ENCODE measurements around the gene SLC11A1.

The SLC11A1 gene, protein sequence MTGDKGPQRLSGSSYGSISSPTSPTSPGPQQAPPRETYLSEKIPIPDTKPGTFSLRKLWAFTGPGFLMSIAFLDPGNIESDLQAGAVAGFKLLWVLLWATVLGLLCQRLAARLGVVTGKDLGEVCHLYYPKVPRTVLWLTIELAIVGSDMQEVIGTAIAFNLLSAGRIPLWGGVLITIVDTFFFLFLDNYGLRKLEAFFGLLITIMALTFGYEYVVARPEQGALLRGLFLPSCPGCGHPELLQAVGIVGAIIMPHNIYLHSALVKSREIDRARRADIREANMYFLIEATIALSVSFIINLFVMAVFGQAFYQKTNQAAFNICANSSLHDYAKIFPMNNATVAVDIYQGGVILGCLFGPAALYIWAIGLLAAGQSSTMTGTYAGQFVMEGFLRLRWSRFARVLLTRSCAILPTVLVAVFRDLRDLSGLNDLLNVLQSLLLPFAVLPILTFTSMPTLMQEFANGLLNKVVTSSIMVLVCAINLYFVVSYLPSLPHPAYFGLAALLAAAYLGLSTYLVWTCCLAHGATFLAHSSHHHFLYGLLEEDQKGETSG

DNA sequence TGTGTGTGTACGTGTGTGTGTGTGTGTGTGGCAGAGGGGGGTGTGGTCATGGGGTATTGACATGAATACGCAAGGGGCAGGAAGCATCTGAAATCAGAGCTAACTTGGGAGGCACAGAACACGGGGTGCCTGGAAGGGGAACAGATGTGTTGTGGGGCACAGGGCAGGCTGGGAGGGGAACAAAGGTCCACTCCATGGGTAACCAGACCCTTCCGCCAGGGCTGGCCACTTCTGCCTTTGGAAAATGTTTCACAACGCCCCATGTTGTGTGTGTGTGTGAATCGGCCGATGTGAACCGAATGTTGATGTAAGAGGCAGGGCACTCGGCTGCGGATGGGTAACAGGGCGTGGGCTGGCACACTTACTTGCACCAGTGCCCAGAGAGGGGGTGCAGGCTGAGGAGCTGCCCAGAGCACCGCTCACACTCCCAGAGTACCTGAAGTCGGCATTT lies at the start of gene SLC11A1:
Gene SLC11A1 (plus strand): TSS at position 358 of the 451 bp plus-strand sequence. CDS start 96 bp downstream, outside the sequence.
- FAIRE-seq: no peak

DNA sequence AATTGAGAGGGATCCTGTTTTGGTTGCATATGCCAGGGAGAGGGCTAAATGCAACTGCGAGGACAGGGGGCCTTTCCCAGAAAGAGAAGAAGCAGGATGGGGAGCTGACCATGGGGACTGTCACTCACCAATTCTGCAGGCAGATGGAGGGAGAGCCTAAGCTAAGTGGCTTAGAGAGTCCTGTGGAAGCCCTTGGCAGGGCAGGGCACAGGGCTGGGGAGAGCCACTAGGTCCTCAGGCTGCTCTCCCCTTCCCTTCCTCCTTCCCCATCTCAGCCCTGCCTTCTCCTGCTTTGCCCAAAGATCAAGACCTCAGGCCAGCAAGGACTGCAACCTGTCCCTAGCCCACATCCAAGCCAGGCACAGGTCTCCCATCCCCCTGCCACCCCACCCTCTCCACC lies 49.8 kb upstream of the SLC11A1 start:
- no peak for FAIRE-seq

DNA sequence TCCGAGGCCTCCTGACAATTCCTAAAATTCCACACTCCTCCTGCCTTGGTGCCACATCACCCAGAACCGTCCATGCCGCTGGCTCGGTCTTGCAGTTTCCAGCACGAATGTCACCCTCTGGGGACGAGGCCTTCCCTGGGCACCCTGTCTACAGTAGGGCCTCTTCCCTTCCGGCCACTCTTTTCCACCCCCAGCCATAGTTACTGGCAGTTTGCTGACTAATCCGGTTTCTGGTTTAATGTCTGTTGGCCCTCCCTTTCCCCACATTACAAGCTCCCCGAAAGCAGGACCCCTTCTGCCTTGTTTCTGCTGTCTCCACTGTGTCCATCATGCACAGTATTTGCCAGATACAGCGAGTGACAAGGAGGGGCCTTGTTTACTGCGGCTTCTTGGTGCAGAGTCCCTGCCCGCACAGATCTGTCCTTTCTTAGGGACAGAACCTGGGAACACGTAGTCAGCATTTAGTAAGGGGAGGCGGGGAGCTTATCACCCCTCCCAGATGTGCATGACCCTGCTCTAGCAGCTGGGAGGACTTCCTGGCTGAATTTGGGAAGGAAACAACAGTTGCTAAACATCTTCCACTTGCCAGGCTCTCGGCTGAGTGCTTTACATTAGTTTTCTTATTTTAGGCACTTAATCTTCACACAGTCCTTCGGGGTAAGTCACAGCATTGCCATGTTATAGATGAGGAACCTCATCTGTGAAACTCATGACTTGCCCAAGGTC lies 49.0 kb upstream of the SLC11A1 start:
- no peak for FAIRE-seq

GRCh38 chr2:218334531-218334930 lies 47.5 kb upstream of the SLC11A1 start:
- FAIRE-seq: no peak

DNA sequence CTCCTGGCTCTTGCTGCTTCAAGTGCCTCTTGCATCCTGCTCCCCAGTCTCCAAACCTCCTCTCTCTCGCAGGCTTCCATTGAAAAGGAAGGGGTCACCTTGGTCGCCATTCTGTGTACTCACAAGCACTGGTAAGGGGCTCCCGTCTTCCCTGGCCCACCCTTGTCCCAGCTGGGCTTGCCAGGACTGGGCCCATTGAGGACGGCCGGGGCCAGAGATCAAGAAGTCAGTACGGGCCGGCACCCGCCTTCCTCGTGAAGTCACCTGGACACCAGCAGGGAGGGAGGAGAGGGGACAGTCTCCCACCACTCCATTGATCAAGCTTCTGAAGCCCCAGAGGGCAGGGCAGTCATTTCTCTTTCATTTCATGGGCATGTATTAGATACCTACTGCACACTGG lies 41.4 kb upstream of the SLC11A1 start:
- no peak for FAIRE-seq

DNA sequence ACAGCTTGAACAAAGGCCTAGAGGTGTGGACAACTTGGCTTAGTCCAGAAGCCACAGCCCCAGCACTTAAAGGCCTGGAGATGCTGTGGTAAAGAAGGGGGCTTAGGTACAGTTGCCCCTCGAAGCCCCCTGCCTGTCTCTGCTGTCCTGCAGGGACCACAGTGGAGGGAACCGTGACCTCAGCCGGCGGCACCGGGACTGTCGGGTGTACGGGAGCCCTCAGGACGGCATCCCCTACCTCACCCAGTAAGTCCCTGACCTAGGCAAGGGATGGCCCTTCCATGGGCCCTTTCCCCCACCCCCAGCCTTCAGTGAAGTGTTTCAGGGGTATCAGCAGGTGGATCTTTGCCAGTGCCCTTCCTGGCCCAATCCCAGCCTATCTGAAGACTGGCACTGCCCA lies 40.7 kb upstream of the SLC11A1 start:
- no peak for FAIRE-seq

GRCh38 chr2:218342837-218343236 lies 39.2 kb upstream of the SLC11A1 start:
- FAIRE-seq: no peak

GRCh38 chr2:218343591-218343990 lies 38.5 kb upstream of the SLC11A1 start:
- no peak for FAIRE-seq

- FAIRE-seq: no peak
Observed at GRCh38 chr2:218344090-218344754, 37.9 kb upstream of the SLC11A1 start.

DNA sequence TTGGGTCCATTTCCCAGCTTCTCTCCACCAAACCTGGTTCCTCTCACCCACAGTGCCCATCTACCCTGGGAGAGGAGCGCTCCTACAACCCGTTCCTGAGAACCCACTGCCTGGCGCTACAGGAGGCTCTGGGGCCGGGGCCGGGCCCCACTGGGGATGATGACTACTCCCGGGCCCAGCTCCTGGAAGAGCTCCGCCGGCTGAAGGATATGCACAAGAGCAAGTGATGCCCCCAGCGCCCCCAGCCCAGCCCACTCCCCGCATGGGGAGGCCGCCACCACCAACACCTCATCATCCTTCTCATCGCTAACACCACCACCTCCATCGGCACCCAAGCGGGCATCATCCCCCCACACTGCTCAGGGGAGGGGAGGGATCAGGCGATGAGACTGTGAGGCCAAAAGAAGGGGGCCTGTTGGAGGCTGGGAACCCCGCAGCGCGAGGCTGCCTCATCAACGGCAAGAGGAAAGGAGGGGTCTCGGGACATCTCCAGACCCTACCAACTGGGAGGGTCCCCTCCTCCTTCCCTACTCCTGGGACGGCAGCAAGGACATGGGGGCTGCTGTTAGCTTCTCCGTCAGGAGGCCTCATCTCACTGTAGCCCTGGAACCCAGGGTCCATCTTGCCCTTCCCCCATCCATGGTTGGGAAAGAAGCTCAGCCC lies 37.2 kb upstream of the SLC11A1 start:
- FAIRE-seq: no peak

- FAIRE-seq: no peak
Observed at GRCh38 chr2:218345491-218346236, 36.4 kb upstream of the SLC11A1 start.

DNA sequence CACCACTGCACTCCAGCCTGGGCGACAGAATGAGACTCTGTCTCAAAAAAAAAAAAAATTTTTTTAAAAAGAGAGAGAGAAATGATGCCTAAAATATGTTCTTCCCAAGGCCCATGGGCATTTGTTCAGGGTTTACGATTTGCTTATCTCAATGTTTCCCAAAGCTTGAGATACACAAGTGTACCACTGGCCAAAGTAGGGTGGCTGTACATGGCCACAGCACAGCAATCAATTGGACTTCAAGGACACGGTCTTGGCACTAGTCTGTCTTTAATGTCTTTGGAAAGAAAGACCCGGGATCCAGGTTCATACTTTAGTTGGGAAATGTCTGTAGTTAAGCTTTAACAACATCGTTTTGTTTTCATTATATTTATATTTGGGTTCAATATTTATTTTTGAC lies 34.9 kb upstream of the SLC11A1 start:
- FAIRE-seq: no peak

DNA sequence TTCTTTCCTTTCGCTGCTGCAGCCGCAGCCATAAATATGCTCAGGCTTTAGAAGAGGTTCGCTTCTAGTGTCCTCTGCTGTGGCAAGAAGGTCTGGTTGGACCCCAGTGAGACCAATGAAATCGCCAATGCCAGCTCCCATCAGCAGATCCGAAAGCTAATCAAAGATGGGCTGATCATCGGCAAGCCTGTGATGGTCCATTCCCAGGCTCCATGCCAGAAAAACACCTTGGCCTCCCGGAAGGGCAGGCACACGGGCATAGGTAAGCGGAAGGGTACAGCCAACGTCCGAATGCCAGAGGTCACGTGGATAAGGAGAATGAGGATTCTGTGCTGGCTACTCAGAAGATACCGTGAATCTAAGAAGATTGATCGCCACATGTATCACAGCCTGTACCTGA lies 28.0 kb upstream of the SLC11A1 start:
- FAIRE-seq: no peak

DNA sequence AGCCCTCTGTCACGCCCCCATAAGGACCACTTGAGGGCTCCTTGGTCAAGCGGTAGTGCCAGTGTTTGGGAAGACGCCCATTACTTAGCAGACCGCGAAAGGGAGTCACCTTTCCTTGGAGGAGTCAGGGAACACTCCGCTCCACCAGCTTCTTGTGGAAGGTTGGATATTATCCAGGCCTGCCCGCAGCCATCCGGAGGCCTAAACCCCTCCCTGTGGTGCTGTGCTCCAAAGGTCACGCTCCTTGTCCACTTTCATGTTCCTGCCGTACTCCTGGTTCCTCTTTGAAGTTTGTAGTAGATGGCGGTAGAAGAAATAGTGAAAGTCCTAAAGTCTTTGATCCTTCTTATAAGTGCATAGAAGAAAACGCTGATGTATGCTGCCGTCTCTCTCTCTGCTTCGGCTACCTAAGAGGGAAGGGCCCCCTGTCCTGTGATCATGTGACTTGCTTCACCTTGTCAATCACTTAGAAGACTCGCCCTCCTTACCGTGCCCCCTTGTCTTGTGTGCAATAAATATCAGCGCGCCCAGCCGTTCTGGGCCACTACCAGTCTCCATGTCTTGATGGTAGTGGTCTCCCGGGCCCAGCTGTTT lies 27.1 kb upstream of the SLC11A1 start:
- FAIRE-seq: no peak

DNA sequence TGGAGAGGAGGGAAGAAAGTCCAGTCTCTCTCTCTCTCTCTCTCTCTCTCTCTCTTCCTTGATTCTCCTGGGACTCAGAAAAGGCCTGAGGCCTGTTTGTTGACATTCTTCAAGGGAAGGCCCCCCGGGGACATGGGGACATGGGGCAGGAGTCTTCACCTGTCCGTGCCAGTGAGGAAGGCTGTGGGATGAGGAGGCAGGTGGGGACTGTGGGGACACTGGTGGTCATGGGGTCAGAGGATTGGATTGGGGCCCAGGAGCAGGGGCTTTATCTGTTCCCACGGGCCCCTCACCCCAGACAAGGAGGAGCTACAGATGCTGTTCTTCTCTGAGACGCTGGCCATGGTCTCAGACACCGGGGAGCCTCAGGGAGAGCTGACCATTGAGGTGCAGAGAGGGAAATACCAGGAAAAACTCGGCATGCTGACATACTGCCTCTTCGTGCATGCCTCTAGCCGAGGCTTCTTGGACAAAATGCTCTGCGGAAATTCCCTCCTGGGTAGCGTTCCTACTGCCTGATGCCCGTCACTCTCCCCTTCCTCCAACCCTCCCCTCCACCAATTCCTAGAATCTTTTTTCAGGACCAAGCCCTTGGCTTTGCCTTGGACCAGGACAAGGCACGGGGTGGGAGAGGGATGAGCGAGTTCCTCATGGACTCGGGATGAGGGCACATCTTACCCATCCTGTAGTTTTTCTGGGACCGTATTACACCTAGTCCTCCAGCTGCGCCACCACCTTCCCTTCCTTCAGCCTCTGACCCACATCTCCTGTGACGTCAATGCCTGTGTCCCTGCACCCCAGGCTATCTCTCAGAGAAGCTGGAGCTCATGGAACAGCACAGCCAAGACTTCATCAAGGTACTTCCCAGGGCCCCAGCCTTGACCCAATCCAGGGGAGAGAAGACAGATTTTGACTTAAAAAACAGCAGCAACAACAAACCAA lies 24.6 kb upstream of the SLC11A1 start:
- no peak for FAIRE-seq

- FAIRE-seq: no peak
Observed at GRCh38 chr2:218360453-218360852, 21.6 kb upstream of the SLC11A1 start.

- no peak for FAIRE-seq
Observed at GRCh38 chr2:218362606-218363005, 19.5 kb upstream of the SLC11A1 start.

DNA sequence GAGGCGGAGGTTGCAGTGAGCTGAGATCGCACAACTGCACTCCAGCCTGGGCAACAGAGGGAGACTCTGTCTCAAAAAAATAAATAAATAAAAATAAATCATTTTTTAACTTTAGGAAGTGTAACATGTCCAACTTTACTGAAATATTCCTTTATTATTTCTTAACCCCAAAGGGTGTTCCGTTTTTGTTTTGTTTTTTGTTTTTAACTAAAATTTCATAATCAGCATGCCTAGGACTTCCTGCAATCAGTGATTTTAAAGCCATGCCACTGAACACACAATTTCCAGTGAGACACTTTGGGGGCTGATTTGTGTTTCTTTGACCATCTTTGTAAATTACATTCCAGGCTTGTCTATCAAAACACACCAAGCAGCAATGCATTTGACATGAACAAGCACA lies 18.3 kb upstream of the SLC11A1 start:
- FAIRE-seq: no peak

- no peak for FAIRE-seq
Observed at GRCh38 chr2:218364196-218364595, 17.9 kb upstream of the SLC11A1 start.

GRCh38 chr2:218366621-218367414 lies 15.3 kb upstream of the SLC11A1 start:
- FAIRE-seq: no peak

Data from A204.1 (cell line).